Fibroblast of pulmonary artery (primary cell): ENCODE data around the gene VPS35L.

Experiments used
- DNase-seq: peaks from one replicate; pipeline ENCODE4 v3.0.0-alpha.2; 2010; ENCODE audit warnings: low read depth
- H3K4me3 ChIP-seq: replicated peaks from 2 replicates; pipeline ENCODE4 v1.5.1; 2011; ENCODE audit warnings: low read depth, mild to moderate bottlenecking, control low read depth, low read length, moderate library complexity
- CTCF ChIP-seq: IDR thresholded peaks from 2 replicates; pipeline ENCODE4 v1.5.1; 2011; ENCODE audit warnings: mild to moderate bottlenecking, control low read depth, low read length, inconsistent platforms; ENCODE audit errors: missing control alignments

Gene VPS35L

GRCh38 chr16:19589771-19590302, 34.3 kb downstream of the VPS35L start:
- no peak for TF ChIP-seq CTCF
- H3K4me3 ChIP-seq, result no peak overlapping the region
- peak; percentile 87 for DNase-seq

GRCh38 chr16:19595043-19595767, 39.7 kb downstream of the VPS35L start:
- H3K4me3 ChIP-seq, result no peak overlapping the region
- peak; percentile 91 for DNase-seq
- TF ChIP-seq CTCF, result no peak

- no peak for TF ChIP-seq CTCF
- DNase-seq, result no peak
- H3K4me3 ChIP-seq, result no peak overlapping the region
These were observed 43.5 kb downstream of the VPS35L start for GRCh38 chr16:19598805-19599510.

GRCh38 chr16:19599968-19600716, 44.6 kb downstream of the VPS35L start:
- H3K4me3 ChIP-seq, result no peak overlapping the region
- DNase-seq, result no peak
- TF ChIP-seq CTCF, result no peak

GRCh38 chr16:19601083-19601976, 45.8 kb downstream of the VPS35L start:
- H3K4me3 ChIP-seq, result no peak overlapping the region
- peak; percentile 70 for DNase-seq
- peak; percentile 58 for TF ChIP-seq CTCF

- DNase-seq, result no peak
- TF ChIP-seq CTCF, result no peak
- H3K4me3 ChIP-seq, result no peak overlapping the region
These were observed 49.4 kb downstream of the VPS35L start for GRCh38 chr16:19604911-19605310.
